AG04449 (cell line): ENCODE data around the gene ACTL8.

ENCODE experiments used
- CTCF ChIA-PET: fragments of 350-600 bp; formaldehyde crosslinking; extraction: SDS; loops from one replicate; lab custom pipeline; 2021; ENCODE audit warnings: antibody characterized with exemption; lab: Yijun Ruan, JAX
- POLR2A ChIA-PET: fragments of 400-600, 350-600 bp; formaldehyde crosslinking; extraction: SDS; loops from one replicate; lab custom pipeline; 2020; ENCODE audit warnings: antibody characterized with exemption, inconsistent platforms; lab: Yijun Ruan, JAX
- DNase-seq: peaks from one replicate; pipeline ENCODE4 v3.0.0-alpha.2; 2010; ENCODE audit warnings: low read depth, low spot score
- H3K4me3 ChIP-seq: 2 replicates; pipeline ENCODE4 v1.5.1; 2011; ENCODE audit warnings: low read depth, mild to moderate bottlenecking, control low read depth, low read length
- CTCF ChIP-seq: IDR thresholded peaks from one replicate; pipeline ENCODE4 v1.5.1; 2011; ENCODE audit warnings: mild to moderate bottlenecking, moderate library complexity, low read length, control low read depth, inconsistent platforms; ENCODE audit not compliant: insufficient read depth; ENCODE audit errors: missing control alignments

The ACTL8 gene

GRCh38 chr1:17755120-17755519 lies at the start of gene ACTL8:
TSS of gene ACTL8 (plus strand) at chr1:17755333. CDS start at chr1:17823009, 67,676 bp downstream.
- no peak within 1 kb of the TSS for H3K4me3 ChIP-seq
- POLR2A ChIA-PET: no interaction called here
- CTCF ChIA-PET: interaction anchor here (0.9 kb wide), 1 partner anchor 8 kb away, joined by 3 read pairs; no protein-coding TSS in a partner anchor
- DNase-seq: no peak
- no peak for TF ChIP-seq CTCF

GRCh38 chr1:17706445-17706844 lies 48.7 kb upstream of the ACTL8 start:
- DNase-seq: no peak
- TF ChIP-seq CTCF: no peak
- CTCF ChIA-PET: interaction anchor here (0.9 to 1.4 kb wide), 2 partner anchors 9 to 11 kb away, joined by 4 to 5 read pairs; no protein-coding TSS in a partner anchor
- H3K4me3 ChIP-seq: no peak overlapping the region
- POLR2A ChIA-PET: no interaction called here

- CTCF ChIA-PET: interaction anchor here (0.9 to 1.0 kb wide), 3 partner anchors 12 to 49 kb away, joined by 3 to 4 read pairs (median 3); no protein-coding TSS in a partner anchor
- DNase-seq: no peak
- H3K4me3 ChIP-seq: no peak overlapping the region
- no peak for TF ChIP-seq CTCF
- POLR2A ChIA-PET: no interaction called here
Measured at GRCh38 chr1:17709981-17710380, 45.2 kb upstream of the ACTL8 start.

GRCh38 chr1:17710889-17711576 lies 44.1 kb upstream of the ACTL8 start:
- H3K4me3 ChIP-seq: no peak overlapping the region
- TF ChIP-seq CTCF: no peak
- ChIA-PET CTCF (no interaction called here), POLR2A (no interaction called here)
- no peak for DNase-seq

GRCh38 chr1:17711577-17711910 lies 43.6 kb upstream of the ACTL8 start:
- H3K4me3 ChIP-seq: no peak overlapping the region
- TF ChIP-seq CTCF: no peak
- POLR2A ChIA-PET: no interaction called here
- no peak for DNase-seq
- CTCF ChIA-PET: no interaction called here

- TF ChIP-seq CTCF: no peak
- no peak for DNase-seq
- ChIA-PET POLR2A (no interaction called here), CTCF (no interaction called here)
- H3K4me3 ChIP-seq: no peak overlapping the region
Measured at GRCh38 chr1:17711941-17712340, 43.2 kb upstream of the ACTL8 start.
